HG03280 (cell line): ENCODE data around the gene HTRA3.

Source experiments
- ATAC-seq: cut with Tn5 transposase; IDR thresholded peaks from one replicate; pipeline ENCODE4 v1.9.1; 2021; ENCODE audit warnings: mild to moderate bottlenecking, moderate library complexity; ENCODE audit not compliant: unreplicated experiment

The HTRA3 gene

GRCh38 chr4:8278421-8279287 is 9.1 kb downstream of the HTRA3 start:
- no peak for ATAC-seq

- ATAC-seq, result no peak
These were observed 10.0 kb downstream of the HTRA3 start for GRCh38 chr4:8279321-8280157.

GRCh38 chr4:8280158-8280875 is 10.8 kb downstream of the HTRA3 start:
- no peak for ATAC-seq

GRCh38 chr4:8280876-8281440 is 11.4 kb downstream of the HTRA3 start:
- ATAC-seq, result no peak

- ATAC-seq, result no peak
These were observed 12.1 kb downstream of the HTRA3 start for GRCh38 chr4:8281519-8282133.

GRCh38 chr4:8282134-8282641 is 12.6 kb downstream of the HTRA3 start:
- ATAC-seq, result no peak

GRCh38 chr4:8282742-8283141 is 13.2 kb downstream of the HTRA3 start:
- no peak for ATAC-seq

GRCh38 chr4:8283161-8283560 is 13.6 kb downstream of the HTRA3 start:
- ATAC-seq, result no peak

GRCh38 chr4:8283631-8284121 is 14.1 kb downstream of the HTRA3 start:
- ATAC-seq, result no peak

- ATAC-seq, result no peak
These were observed 14.8 kb downstream of the HTRA3 start for GRCh38 chr4:8284391-8284790.

GRCh38 chr4:8285143-8285975 is 15.8 kb downstream of the HTRA3 start:
- ATAC-seq, result no peak

GRCh38 chr4:8285976-8286718 is 16.6 kb downstream of the HTRA3 start:
- ATAC-seq, result no peak

GRCh38 chr4:8286719-8287342 is 17.3 kb downstream of the HTRA3 start:
- no peak for ATAC-seq

GRCh38 chr4:8287343-8288280 is 18.1 kb downstream of the HTRA3 start:
- ATAC-seq, result no peak

GRCh38 chr4:8289151-8289750 is 19.7 kb downstream of the HTRA3 start:
- no peak for ATAC-seq

GRCh38 chr4:8289956-8290700 is 20.6 kb downstream of the HTRA3 start:
- no peak for ATAC-seq
